SK-N-SH (cell line): ENCODE results near the gene NOS1. TPM values are rescaled to one million over a fixed set of nuclear protein-coding genes. Genes with fewer than 3 reads are reported as not detected.

Source experiments
- CTCF ChIA-PET: fragments of 300-600, 350-600 bp; formaldehyde crosslinking; extraction: SDS; loops from one replicate; lab custom pipeline; 2021; lab: Yijun Ruan, JAX
- POLR2A ChIA-PET: fragments of 350-600 bp; sonication (Branson Sonifier 250); formaldehyde crosslinking; extraction: SDS; loops from one replicate; lab custom pipeline; 2020; ENCODE audit warnings: antibody characterized with exemption, inconsistent platforms; lab: Yijun Ruan, JAX
- DNase-seq: peaks from one replicate; pipeline ENCODE4 v3.0.0; 2012
- H2AFZ ChIP-seq: fragments of 200-600 bp; sonication (generic); 2 replicates; pipeline ENCODE4 v1.8.1; 2016; ENCODE audit warnings: antibody characterized with exemption, mild to moderate bottlenecking, low read depth
- H3F3A ChIP-seq: fragments of 200-600 bp; sonication (generic); replicated peaks from 2 replicates; pipeline ENCODE3; 2016; ENCODE audit warnings: antibody characterized with exemption, mild to moderate bottlenecking; ENCODE audit not compliant: insufficient read depth
- H3K27ac ChIP-seq, 2 experiments: fragments of 200-500 bp in 1 of 2; fragments of 200-600 bp in 1 of 2; sonication (Bioruptor generic) in 1 of 2; sonication (generic), shearing (Covaris generic) in 1 of 2; 2 replicates each; pipeline versions ENCODE4 v1.5.1 to v1.6.1; 2014 to 2016; ENCODE audit warnings: low read depth in 2 of 2, inconsistent platforms in 1 of 2, low read length in 1 of 2, mild to moderate bottlenecking in 1 of 2, mixed read lengths in 1 of 2
- H3K27me3 ChIP-seq: fragments of 200-600 bp; sonication (generic), shearing (Covaris generic); 2 replicates; pipeline ENCODE4 v1.6.1; 2016; ENCODE audit warnings: mixed run types; ENCODE audit not compliant: insufficient read depth
- H3K36me3 ChIP-seq, 2 experiments: fragments of 200-500 bp in 1 of 2; fragments of 200-600 bp in 1 of 2; sonication (Bioruptor generic) in 1 of 2; sonication (generic) in 1 of 2; replicated peaks in 1 of 2; 2 replicates each; pipeline versions ENCODE3 to v1.5.1; 2014 to 2016; ENCODE audit warnings: low read length in 1 of 2, mild to moderate bottlenecking in 1 of 2; ENCODE audit not compliant: insufficient read depth in 2 of 2, control insufficient read depth in 1 of 2
- H3K4me1 ChIP-seq, 2 experiments: fragments of 200-500 bp in 1 of 2; fragments of 200-600 bp in 1 of 2; sonication (Bioruptor generic) in 1 of 2; sonication (generic), shearing (Covaris generic) in 1 of 2; 2 replicates each; pipeline versions ENCODE4 v1.5.1 to v1.6.1; 2014 to 2016; ENCODE audit warnings: low read depth in 1 of 2, low read length in 1 of 2, mixed run types in 1 of 2; ENCODE audit not compliant: insufficient read depth in 2 of 2, control insufficient read depth in 1 of 2
- H3K4me2 ChIP-seq: fragments of 200-600 bp; sonication (generic), shearing (Covaris generic); 2 replicates; pipeline ENCODE4 v1.6.1; 2017; ENCODE audit warnings: mixed run types
- H3K4me3 ChIP-seq, 2 experiments: fragments of 200-500 bp in 1 of 2; fragments of 200-600 bp in 1 of 2; sonication (Bioruptor generic) in 1 of 2; sonication (generic), shearing (Covaris generic) in 1 of 2; 2 replicates each; pipeline versions ENCODE4 v1.5.1 to v1.8.1; 2014 to 2016; ENCODE audit warnings: low read depth in 2 of 2, inconsistent platforms in 1 of 2, low read length in 1 of 2, mild to moderate bottlenecking in 1 of 2, mixed read lengths in 1 of 2, moderate library complexity in 1 of 2
- H3K79me2 ChIP-seq: fragments of 200-600 bp; sonication (generic); 2 replicates; pipeline ENCODE4 v1.8.1; 2017; ENCODE audit warnings: mild to moderate bottlenecking; ENCODE audit not compliant: insufficient read depth
- H3K9ac ChIP-seq: fragments of 200-600 bp; sonication (generic); 2 replicates; pipeline ENCODE4 v1.6.1; 2017; ENCODE audit warnings: mixed run types
- H3K9me2 ChIP-seq: fragments of 200-600 bp; sonication (generic); 2 replicates; pipeline ENCODE4 v1.6.1; 2017; ENCODE audit warnings: mixed run types
- H3K9me3 ChIP-seq: fragments of 200-600 bp; sonication (generic); 2 replicates; pipeline ENCODE4 v1.6.1; 2017; ENCODE audit warnings: mixed run types, mild to moderate bottlenecking, moderate library complexity
- H4K20me1 ChIP-seq: fragments of 200-600 bp; sonication (generic); 2 replicates; pipeline ENCODE4 v1.6.1; 2017; ENCODE audit warnings: mild to moderate bottlenecking, mixed run types; ENCODE audit not compliant: insufficient read depth
- EP300 ChIP-seq, 2 experiments: IDR thresholded peaks; 2 replicates each; pipeline versions ENCODE4 v1.4.0 to v1.6.1; 2012; ENCODE audit warnings: borderline replicate concordance in 1 of 2, low read depth in 1 of 2, low read length in 1 of 2
- EZH2phosphoT487 ChIP-seq: fragments of 200-600 bp; sonication (generic); IDR thresholded peaks from 2 replicates; pipeline ENCODE4 v1.6.1; 2017; ENCODE audit warnings: low read depth, mixed run types, mild to moderate bottlenecking, antibody characterized with exemption, moderate library complexity, borderline replicate concordance
- FOSL2 ChIP-seq: IDR thresholded peaks from 2 replicates; pipeline ENCODE4 v1.4.0; 2012; ENCODE audit warnings: low read depth, mild to moderate bottlenecking, moderate library complexity, borderline replicate concordance
- FOXJ3 ChIP-seq: sonication (generic); formaldehyde crosslinking; IDR thresholded peaks from 2 replicates; pipeline ENCODE4 v1.5.1; 2020; ENCODE audit warnings: mild to moderate bottlenecking, missing genetic modification reagents
- NRF1 ChIP-seq: IDR thresholded peaks from 2 replicates; pipeline ENCODE4 v1.6.1; 2012; ENCODE audit warnings: low read depth, mild to moderate bottlenecking, low read length
- PBX3 ChIP-seq: IDR thresholded peaks from 2 replicates; pipeline ENCODE4; 2012
- POLR2AphosphoS5 ChIP-seq: IDR thresholded peaks from 2 replicates; pipeline ENCODE4 v1.6.1; 2012; ENCODE audit warnings: low read depth, low read length
- RCOR1 ChIP-seq: fragments of 150-350 bp; IDR thresholded peaks from 2 replicates; pipeline ENCODE4 v1.6.1; 2017; ENCODE audit warnings: antibody characterized with exemption, low read length
- RFX5 ChIP-seq: IDR thresholded peaks from 2 replicates; pipeline ENCODE4 v1.6.1; 2012; ENCODE audit warnings: mild to moderate bottlenecking, improper control_type of control experiment, low read length
- TEAD4 ChIP-seq: IDR thresholded peaks from 2 replicates; pipeline ENCODE4 v1.4.0; 2012; ENCODE audit warnings: mild to moderate bottlenecking, borderline replicate concordance; ENCODE audit not compliant: insufficient read depth
- USF2 ChIP-seq: fragments of 150-350 bp; IDR thresholded peaks from 2 replicates; pipeline ENCODE4 v1.6.1; 2017; ENCODE audit warnings: antibody characterized with exemption, low read length, low read depth, borderline replicate concordance
- WGBS: methylation state at CpG from one replicate; pipeline ENCODE4 v1.1.6; 2017; ENCODE audit warnings: low lambda C conversion rate; 5-methylcytosine and 5-hydroxymethylcytosine counted together
- polyA plus RNA-seq, 3 experiments: library from polyadenylated mRNA; depleted of rRNA; stranded (reverse); fragments of >200 nt; gene quantifications; 2 replicates each; pipeline ENCODE4 v1.2.3, GENCODE V29; 2012
- TF ChIP-seq, protein P1 (sequence below): fragments of 150-350 bp; IDR thresholded peaks from 2 replicates; pipeline ENCODE4 v1.6.1; 2016; ENCODE audit warnings: mild to moderate bottlenecking, low read depth, low read length
- TF ChIP-seq, protein P2 (sequence below): IDR thresholded peaks from 2 replicates; pipeline ENCODE4 v1.6.1; 2012; ENCODE audit warnings: mild to moderate bottlenecking, low read depth, low read length, moderate library complexity
- TF ChIP-seq, protein P3 (sequence below): IDR thresholded peaks from 2 replicates; pipeline ENCODE4 v1.4.0; 2012; ENCODE audit warnings: low read depth, borderline replicate concordance

Gene NOS1
- polyA plus RNA-seq, 1 of the 3 experiments (the other 2 are of a cell fraction) = 0.02 TPM

DNA sequence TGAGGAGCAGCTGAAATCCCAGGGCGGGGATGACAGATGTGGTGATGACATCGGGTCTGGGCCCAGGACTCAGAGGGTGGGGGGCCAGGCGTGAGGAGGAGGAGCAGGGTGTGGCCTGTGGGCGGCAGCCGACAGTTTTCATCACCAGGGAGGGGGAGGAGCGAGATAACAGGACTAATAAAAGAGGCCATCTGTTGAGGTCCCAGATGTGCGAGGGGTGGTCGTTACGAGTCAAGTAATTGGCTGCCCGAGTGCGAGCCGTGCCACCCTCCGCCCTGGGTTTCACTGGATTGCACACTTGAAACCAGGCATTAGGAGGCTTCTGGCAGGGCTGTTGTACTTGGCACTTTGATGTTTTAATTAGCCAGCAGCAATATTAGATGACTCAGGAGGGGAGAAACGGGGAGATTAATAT, 67.2 kb downstream of the NOS1 start:
- no peak for DNase-seq

DNA sequence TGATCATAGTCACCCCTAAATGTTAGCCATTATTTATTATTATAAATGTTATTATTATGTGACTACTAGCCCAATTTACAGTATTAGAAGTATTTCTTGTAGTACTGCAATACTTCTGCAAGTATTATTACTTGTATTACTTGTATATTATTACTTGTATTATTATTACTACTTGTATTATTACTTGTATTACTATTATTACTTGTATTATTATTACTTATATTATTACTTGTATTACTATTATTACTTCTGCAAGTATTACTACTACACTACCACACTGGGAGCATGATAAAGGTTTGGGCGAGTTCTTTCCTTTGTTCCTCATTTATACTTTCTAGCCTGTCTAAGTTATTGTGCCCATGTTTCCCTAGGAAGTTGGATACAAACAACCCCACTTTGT, 67.9 kb downstream of the NOS1 start:
- H3K9me3 ChIP-seq = no peaks in the 10 kb centered on the region
- no peak overlapping the region for H3K27ac ChIP-seq
- H2AFZ ChIP-seq = no peak overlapping the region
- no peaks in the 10 kb centered on the region for H3K9me2 ChIP-seq
- no peaks in the 10 kb centered on the region; a peak in 1 of 4 replicates for H3K4me1 ChIP-seq
- 21% methylated on average over 1 of the region's 1 CpG for WGBS
- H3K4me2 ChIP-seq = no peak overlapping the region
- no peak for DNase-seq
- H3K27me3 ChIP-seq = no peaks in the 10 kb centered on the region
- no peaks in the 10 kb centered on the region for H3K36me3 ChIP-seq
- H4K20me1 ChIP-seq = no peaks in the 10 kb centered on the region
- TF ChIP-seq RCOR1 (no peak), EP300 (IDR thresholded peaks at IDR 0.05; ENCODE audit: borderline replicate concordance in 1 of 2, low read depth in 1 of 2, low read length in 1 of 2) (no peak), EZH2phosphoT487 (no peak), RFX5 (no peak), TEAD4 (no peak), NRF1 (no peak), PBX3 (no peak), USF2 (no peak), FOSL2 (no peak)
- TF ChIP-seq, protein P1, sequence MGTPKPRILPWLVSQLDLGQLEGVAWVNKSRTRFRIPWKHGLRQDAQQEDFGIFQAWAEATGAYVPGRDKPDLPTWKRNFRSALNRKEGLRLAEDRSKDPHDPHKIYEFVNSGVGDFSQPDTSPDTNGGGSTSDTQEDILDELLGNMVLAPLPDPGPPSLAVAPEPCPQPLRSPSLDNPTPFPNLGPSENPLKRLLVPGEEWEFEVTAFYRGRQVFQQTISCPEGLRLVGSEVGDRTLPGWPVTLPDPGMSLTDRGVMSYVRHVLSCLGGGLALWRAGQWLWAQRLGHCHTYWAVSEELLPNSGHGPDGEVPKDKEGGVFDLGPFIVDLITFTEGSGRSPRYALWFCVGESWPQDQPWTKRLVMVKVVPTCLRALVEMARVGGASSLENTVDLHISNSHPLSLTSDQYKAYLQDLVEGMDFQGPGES = no peak
- TF ChIP-seq, all 33 proteins: peak for 0
- POLR2A ChIA-PET = no interaction called here
- Histone ChIP-seq H3F3A (no peaks in the 10 kb centered on the region), H3K9ac (no peak overlapping the region), H3K4me3 (no peak overlapping the region), H3K79me2 (no peaks in the 10 kb centered on the region)
- CTCF ChIA-PET = no interaction called here

More for the DNA sequence above, 67.2 kb downstream of the NOS1 start:
- 42% methylated on average over 11 of the region's 14 CpGs for WGBS
- Histone ChIP-seq H3K9me2 (no peaks in the 10 kb centered on the region), H3K4me1 (no peaks in the 10 kb centered on the region; a peak in 1 of 4 replicates), H3K79me2 (no peaks in the 10 kb centered on the region), H3K9me3 (no peaks in the 10 kb centered on the region), H3K27ac (no peak overlapping the region; a peak in 1 of 4 replicates), H3K27me3 (no peaks in the 10 kb centered on the region), H3K9ac (no peak overlapping the region), H2AFZ (no peak overlapping the region), H3K36me3 (no peaks in the 10 kb centered on the region), H4K20me1 (no peaks in the 10 kb centered on the region), H3F3A (no peaks in the 10 kb centered on the region)
- POLR2A ChIA-PET = no interaction called here
- TF ChIP-seq POLR2AphosphoS5 = no peak
- TF ChIP-seq FOXJ3 = no peak
- TF ChIP-seq, protein P2, sequence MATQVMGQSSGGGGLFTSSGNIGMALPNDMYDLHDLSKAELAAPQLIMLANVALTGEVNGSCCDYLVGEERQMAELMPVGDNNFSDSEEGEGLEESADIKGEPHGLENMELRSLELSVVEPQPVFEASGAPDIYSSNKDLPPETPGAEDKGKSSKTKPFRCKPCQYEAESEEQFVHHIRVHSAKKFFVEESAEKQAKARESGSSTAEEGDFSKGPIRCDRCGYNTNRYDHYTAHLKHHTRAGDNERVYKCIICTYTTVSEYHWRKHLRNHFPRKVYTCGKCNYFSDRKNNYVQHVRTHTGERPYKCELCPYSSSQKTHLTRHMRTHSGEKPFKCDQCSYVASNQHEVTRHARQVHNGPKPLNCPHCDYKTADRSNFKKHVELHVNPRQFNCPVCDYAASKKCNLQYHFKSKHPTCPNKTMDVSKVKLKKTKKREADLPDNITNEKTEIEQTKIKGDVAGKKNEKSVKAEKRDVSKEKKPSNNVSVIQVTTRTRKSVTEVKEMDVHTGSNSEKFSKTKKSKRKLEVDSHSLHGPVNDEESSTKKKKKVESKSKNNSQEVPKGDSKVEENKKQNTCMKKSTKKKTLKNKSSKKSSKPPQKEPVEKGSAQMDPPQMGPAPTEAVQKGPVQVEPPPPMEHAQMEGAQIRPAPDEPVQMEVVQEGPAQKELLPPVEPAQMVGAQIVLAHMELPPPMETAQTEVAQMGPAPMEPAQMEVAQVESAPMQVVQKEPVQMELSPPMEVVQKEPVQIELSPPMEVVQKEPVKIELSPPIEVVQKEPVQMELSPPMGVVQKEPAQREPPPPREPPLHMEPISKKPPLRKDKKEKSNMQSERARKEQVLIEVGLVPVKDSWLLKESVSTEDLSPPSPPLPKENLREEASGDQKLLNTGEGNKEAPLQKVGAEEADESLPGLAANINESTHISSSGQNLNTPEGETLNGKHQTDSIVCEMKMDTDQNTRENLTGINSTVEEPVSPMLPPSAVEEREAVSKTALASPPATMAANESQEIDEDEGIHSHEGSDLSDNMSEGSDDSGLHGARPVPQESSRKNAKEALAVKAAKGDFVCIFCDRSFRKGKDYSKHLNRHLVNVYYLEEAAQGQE = no peak
- TF ChIP-seq, protein P3, sequence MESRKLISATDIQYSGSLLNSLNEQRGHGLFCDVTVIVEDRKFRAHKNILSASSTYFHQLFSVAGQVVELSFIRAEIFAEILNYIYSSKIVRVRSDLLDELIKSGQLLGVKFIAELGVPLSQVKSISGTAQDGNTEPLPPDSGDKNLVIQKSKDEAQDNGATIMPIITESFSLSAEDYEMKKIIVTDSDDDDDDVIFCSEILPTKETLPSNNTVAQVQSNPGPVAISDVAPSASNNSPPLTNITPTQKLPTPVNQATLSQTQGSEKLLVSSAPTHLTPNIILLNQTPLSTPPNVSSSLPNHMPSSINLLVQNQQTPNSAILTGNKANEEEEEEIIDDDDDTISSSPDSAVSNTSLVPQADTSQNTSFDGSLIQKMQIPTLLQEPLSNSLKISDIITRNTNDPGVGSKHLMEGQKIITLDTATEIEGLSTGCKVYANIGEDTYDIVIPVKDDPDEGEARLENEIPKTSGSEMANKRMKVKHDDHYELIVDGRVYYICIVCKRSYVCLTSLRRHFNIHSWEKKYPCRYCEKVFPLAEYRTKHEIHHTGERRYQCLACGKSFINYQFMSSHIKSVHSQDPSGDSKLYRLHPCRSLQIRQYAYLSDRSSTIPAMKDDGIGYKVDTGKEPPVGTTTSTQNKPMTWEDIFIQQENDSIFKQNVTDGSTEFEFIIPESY = no peak
- TF ChIP-seq, all 33 proteins: peak for 0
- H3K4me3 ChIP-seq = no peak overlapping the region
- H3K4me2 ChIP-seq = no peak overlapping the region
- CTCF ChIA-PET = no interaction called here
